K562 (cell line): ENCODE measurements around the gene SH3BGR. TPM values are rescaled to one million over a fixed set of nuclear protein-coding genes. Genes with fewer than 3 reads are reported as not detected.
A peak's percentile ranks its signal among the peaks of the same experiment; 100 is the strongest.

Source experiments
- BACH1 ChIP-seq: fragments of 200-800 bp; sonication (Bioruptor generic); IDR thresholded peaks from 2 replicates; pipeline ENCODE4 v1.6.1; 2016; ENCODE audit warnings: missing genetic modification characterization, missing compliant biosample characterization
- CTBP1 ChIP-seq: fragments of 450-650 bp; IDR thresholded peaks from 2 replicates; pipeline ENCODE4 v1.6.1; 2016; ENCODE audit warnings: borderline replicate concordance
- FIP1L1 ChIP-seq: fragments of 200-400 bp; formaldehyde crosslinking; IDR thresholded peaks from 2 replicates; pipeline ENCODE4 v1.6.1; 2018; ENCODE audit warnings: mild to moderate bottlenecking, low read depth, low read length; ENCODE audit not compliant: poor library complexity, severe bottlenecking
- FOSL1 ChIP-seq: fragments of 200-800 bp; sonication (Bioruptor generic); conservative IDR thresholded peaks from 2 replicates; pipeline ENCODE4 v1.6.1; 2016; ENCODE audit warnings: missing genetic modification characterization, missing compliant biosample characterization
- FOXO4 ChIP-seq: fragments of 450-650 bp; formaldehyde crosslinking; IDR thresholded peaks from 2 replicates; pipeline ENCODE4 v1.4.0; 2020; ENCODE audit warnings: mild to moderate bottlenecking, moderate library complexity
- HDAC3 ChIP-seq: fragments of 450-650 bp; IDR thresholded peaks from 2 replicates; pipeline ENCODE4 v1.6.1; 2018; ENCODE audit warnings: borderline replicate concordance, mild to moderate bottlenecking, moderate library complexity; ENCODE audit not compliant: partially characterized antibody
- NCOA1 ChIP-seq: fragments of 450-650 bp; IDR thresholded peaks from 2 replicates; pipeline ENCODE4 v1.6.1; 2016; ENCODE audit warnings: low read depth
- NFRKB ChIP-seq: fragments of 450-650 bp; IDR thresholded peaks from 2 replicates; pipeline ENCODE4 v1.6.1; 2016; ENCODE audit warnings: low read depth
- TFAM ChIP-seq: fragments of 250-450 bp; sonication (Bioruptor Pico); conservative IDR thresholded peaks from 2 replicates; pipeline ENCODE4 v1.5.0; 2021; ENCODE audit warnings: mild to moderate bottlenecking, moderate library complexity
- TRIM24 ChIP-seq, 2 experiments: fragments of 450-650 bp; IDR thresholded peaks; 2 replicates each; pipeline ENCODE4 v1.6.1; 2016
- ZBTB1 ChIP-seq: sonication (generic); formaldehyde crosslinking; IDR thresholded peaks from 2 replicates; pipeline ENCODE4 v1.8.1; 2023; ENCODE audit warnings: missing genetic modification reagents, low read depth, mild to moderate bottlenecking, borderline replicate concordance
- ZHX1 ChIP-seq: fragments of 150-350 bp; conservative IDR thresholded peaks from 2 replicates; pipeline ENCODE4 v1.6.1; 2014; ENCODE audit warnings: low read length
- ZNF12 ChIP-seq: sonication (generic); formaldehyde crosslinking; IDR thresholded peaks from 2 replicates; pipeline ENCODE4 v1.4.0; 2020; ENCODE audit warnings: mild to moderate bottlenecking, missing genetic modification reagents
- ZNF224 ChIP-seq: sonication (generic); formaldehyde crosslinking; IDR thresholded peaks from 2 replicates; pipeline ENCODE4 v1.8.0; 2022; ENCODE audit warnings: mild to moderate bottlenecking, missing genetic modification reagents
- polyA plus RNA-seq, 8 experiments: library from polyadenylated mRNA; depleted of rRNA in 4 of 8; stranded (reverse) in 5 of 8; unstranded in 3 of 8; fragments of >200 nt; fragmentation: Nextera tagmentation in 2 of 8; fragmentation: Illumina TruSeq in 1 of 8; extraction: Ambion mirVana in 2 of 8; extraction: Trizol in 1 of 8; gene quantifications; 2 replicates each; pipeline versions ENCODE4 v1.2.1 to v1.2.3, GENCODE V29; 2011 to 2014; ENCODE audit warnings: inconsistent platforms in 1 of 8, missing spikeins in 1 of 8
- total RNA-seq, 7 experiments: library from RNA; depleted of rRNA in 6 of 7; stranded (reverse); fragments of >200 nt in 6 of 7; fragmentation: Illumina TruSeq in 2 of 7; extraction: Trizol in 2 of 7; gene quantifications; 2 replicates each; pipeline versions ENCODE4 v1.2.1 to v1.2.3, GENCODE V29; 2011 to 2021; ENCODE audit warnings: low replicate concordance in 1 of 7
- TF ChIP-seq, protein P1 (sequence below): fragments of 250-450 bp; sonication (Bioruptor Pico); IDR thresholded peaks from 2 replicates; pipeline ENCODE4 v1.5.0; 2022; ENCODE audit warnings: mild to moderate bottlenecking

SH3BGR gene
- total and polyA plus RNA-seq, 9 of the 15 experiments (the other 6 are each of a cell fraction or from before 2014, with no cell fraction given) = 6.6 to 42.9 (median 25.6) TPM

- TF ChIP-seq ZHX1 (no peak), FIP1L1 (no peak), NFRKB (no peak), ZBTB1 (CRISPR knock-in tag) (no peak), TRIM24 (IDR thresholded peaks at IDR 0.05) (peak; percentile 22 to 55; a peak in 1 of 4 replicates), FOSL1 (tag) (no peak), TFAM (CRISPR knock-in tag) (no peak), FOXO4 (CRISPR knock-in tag) (no peak), HDAC3 (no peak), ZNF224 (CRISPR knock-in tag) (no peak), NCOA1 (peak; percentile 31; the same call in 1 of the 2 replicates), ZNF12 (CRISPR knock-in tag) (no peak), CTBP1 (peak; percentile 72), BACH1 (tag) (peak; percentile 46; the same call in 1 of the 2 replicates)
- TF ChIP-seq, protein P1, sequence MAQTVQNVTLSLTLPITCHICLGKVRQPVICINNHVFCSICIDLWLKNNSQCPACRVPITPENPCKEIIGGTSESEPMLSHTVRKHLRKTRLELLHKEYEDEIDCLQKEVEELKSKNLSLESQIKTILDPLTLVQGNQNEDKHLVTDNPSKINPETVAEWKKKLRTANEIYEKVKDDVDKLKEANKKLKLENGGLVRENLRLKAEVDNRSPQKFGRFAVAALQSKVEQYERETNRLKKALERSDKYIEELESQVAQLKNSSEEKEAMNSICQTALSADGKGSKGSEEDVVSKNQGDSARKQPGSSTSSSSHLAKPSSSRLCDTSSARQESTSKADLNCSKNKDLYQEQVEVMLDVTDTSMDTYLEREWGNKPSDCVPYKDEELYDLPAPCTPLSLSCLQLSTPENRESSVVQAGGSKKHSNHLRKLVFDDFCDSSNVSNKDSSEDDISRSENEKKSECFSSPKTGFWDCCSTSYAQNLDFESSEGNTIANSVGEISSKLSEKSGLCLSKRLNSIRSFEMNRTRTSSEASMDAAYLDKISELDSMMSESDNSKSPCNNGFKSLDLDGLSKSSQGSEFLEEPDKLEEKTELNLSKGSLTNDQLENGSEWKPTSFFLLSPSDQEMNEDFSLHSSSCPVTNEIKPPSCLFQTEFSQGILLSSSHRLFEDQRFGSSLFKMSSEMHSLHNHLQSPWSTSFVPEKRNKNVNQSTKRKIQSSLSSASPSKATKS (CRISPR knock-in tag) = no peak
These were observed 29.1 kb upstream of the SH3BGR start (continued) for GRCh38 chr21:39422527-39423241.
